ENCODE results near the gene SCD5.

Gene SCD5

DNA sequence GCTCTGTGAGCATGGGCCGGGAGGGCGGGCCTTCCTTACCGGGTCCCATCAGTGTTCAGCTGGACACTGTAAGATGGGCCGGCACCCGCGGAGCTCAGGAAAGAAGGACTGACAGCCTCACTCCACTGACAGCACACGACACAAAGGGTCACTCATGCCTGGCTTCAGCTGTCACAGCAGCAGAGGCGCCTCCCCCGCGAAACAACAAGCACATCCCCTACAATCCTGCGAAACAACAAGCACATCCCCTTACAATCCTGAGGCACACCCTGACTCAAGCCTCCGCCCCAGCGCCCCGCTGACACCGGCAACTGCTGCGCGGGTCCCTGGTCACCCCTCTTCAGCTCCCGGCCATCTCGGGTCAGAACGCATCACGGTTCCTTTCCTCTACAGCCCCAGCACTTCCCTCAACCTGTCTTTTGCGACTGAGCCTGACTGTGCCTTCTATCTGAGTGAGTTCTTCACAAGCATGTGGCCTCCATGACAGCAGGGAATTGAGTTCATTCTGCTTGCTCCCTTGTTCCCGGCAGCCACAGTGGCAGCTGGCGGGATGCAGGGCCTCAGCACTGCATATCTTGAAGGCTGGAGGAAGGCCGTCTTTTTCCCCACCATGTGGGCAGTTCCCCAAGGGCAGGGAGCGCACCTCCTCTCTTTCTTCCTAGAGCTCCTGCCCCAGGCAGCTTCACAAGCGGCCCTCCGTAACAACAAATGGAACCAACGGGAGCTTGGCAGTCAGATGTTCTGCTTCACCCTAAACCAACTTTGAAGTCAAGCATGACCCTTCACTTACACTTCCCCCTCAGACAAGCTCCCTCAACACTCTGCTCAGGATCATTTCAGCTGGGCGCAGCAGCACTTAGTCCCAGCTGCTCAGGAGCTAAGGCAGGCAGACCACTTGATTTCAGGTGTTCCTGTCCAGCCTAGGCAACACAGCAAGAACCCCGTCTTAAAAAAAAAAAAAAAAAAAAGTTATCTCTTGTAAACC is 39.6 kb downstream of the SCD5 start:
- DNase-seq: no peak

GRCh38 chr4:82756061-82756460 is 42.5 kb downstream of the SCD5 start:
- no peak for DNase-seq

GRCh38 chr4:82755650-82756049 is 42.9 kb downstream of the SCD5 start:
- DNase-seq: no peak

DNA sequence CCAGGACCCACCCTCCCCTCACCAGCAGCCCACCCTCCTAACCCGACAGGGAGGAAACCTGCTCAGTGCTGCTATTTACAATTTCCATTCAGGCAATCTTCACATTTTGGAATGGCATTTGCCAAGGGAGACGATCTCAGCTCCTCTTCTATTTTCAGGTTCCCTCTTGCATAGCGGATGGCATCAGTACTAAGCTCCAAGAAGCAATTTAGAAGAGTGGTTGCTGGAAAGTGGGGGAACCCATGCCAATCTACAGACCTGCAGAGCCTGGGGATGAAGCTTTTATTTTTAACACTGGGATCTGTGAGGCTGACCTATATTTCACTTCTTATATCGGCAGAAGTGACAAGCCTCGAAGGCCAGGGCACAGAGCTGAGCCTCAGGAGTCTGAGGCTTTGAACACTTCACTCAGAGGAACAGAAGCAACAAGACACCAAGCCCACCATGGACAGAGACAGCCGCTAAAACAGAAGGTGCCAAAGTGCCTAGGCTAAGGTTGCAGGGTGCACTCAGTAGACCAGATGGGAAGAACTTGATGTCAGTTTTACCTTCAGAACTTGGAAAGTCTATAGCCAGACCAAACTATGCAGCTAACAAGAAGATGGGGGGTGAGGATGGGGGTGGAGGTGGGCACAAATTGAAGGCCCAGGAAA is 44.0 kb downstream of the SCD5 start:
- DNase-seq: no peak

- DNase-seq: no peak
Observed at GRCh38 chr4:82753725-82754410, 44.7 kb downstream of the SCD5 start.

- no peak for DNase-seq
Observed at GRCh38 chr4:82753238-82753637, 45.4 kb downstream of the SCD5 start.

DNA sequence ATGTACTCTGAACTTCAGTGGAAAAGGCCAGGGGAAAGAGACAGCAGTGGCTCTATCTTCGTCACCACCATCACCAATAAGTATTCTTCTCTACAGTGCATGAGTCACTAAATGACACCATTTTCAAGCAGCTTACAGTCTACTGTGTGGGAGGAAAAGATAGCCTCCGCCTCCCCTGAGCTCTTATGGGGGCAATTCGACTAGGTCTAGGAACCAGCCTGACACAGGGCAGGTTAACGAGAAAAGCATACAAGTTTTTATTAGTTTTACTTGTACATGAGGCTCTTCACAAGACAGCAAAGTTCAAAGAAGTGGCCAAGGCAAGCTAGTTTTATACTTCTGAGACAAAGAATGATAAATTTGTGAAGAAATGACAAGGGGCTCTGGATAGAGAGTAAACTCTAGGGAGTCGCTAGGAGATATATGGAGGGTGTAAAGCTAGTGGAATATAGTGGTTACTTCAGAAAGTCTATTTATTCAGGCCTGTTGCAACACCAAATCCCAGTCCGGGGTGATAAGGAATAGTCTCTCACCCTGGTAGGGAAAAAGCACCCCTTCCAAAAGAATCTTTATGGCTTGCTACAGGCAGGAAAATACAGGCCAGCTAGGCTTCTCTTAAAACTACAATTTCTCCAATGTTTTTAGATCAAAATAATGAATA is 49.7 kb downstream of the SCD5 start:
- no peak for DNase-seq

GRCh38 chr4:82747686-82748575 is 50.7 kb downstream of the SCD5 start:
- DNase-seq: no peak

DNA sequence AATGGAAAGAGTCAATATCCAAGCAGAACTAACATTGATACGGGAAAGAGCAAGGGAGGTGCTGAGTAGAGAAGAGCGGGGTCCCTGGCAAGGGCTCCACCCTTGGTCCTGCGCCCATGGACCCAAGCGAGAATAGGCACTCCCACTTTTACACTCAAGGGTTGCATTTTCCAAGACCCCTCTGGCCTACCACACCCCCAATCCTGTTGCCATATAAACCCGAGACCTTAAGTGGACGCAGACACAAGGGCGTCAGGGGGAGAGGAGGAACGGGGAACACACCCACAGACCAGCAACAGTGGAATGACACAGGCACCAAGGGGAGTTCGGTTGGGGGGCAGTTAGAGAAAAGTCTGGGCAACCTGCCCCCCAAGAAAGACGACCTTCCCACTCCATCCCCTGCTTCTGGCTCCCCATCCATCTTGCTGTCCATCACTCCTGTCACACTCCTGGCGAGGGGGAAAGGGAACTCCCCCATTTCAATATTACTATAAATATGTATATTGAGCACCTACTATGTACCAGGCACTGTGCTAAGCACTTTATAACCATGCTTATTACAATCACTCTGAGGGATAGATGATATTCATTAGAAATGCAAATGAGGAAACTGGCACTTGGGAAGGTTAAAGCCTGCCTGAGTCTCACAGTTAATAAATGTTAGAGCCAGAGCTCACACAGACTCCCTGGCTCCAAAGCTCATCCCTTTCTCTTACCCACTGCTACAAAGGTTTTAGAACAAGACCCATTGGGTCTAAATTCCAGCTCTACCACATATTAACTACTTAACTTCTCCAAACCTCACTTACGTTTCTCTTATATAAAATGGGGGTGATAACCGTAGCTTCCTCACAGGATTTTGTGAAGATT is 51.7 kb downstream of the SCD5 start:
- no peak for DNase-seq

- no peak for DNase-seq
Observed at GRCh38 chr4:82745173-82745842, 53.3 kb downstream of the SCD5 start.

- no peak for DNase-seq
Observed at GRCh38 chr4:82744284-82744968, 54.2 kb downstream of the SCD5 start.

GRCh38 chr4:82741188-82741587 is 57.4 kb downstream of the SCD5 start:
- no peak for DNase-seq

DNA sequence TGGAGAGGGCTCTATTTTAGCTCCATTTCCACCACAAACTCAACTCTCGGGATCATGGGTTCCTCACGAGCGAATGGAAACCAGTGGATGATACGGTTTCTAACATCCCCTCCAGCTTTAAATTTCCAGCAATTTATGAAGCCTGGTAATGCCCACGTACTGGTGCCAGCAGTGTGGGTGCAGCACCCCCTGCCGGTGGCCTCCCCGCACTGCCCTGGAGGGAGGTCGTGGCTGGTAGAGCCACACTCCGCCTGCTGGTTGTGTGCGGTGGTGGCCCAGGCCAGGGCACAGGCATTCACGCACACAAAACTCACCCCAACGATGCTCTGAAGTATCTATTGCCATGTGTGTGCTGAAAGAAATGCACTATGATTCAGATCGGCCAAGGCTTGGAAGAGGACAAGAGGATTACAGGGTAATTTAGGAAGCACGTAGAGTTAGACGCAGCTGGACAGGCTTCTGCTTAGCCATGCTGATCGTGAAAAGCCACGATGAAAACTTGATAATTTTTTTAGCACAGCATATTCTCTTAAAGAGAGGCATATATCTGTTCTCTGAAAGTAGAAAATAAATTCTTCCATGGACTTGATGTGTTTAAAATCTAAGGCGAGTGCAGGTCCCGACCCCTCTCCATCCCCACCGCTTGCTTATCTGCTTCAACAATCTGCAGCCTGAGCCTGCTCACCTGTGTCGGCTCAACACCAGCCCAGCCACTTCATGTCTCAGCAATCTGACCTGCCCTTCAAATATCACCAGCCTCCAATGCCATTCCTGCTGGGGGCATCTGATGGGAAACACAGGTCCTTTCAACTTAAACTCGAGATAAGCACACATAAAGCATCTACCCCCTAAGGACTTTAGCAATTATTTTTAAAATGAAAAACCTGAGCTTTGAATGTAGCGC is 59.1 kb downstream of the SCD5 start:
- DNase-seq: peak; percentile 48 to 59

- DNase-seq: no peak
Observed at GRCh38 chr4:82737354-82737753, 61.2 kb downstream of the SCD5 start.

DNA sequence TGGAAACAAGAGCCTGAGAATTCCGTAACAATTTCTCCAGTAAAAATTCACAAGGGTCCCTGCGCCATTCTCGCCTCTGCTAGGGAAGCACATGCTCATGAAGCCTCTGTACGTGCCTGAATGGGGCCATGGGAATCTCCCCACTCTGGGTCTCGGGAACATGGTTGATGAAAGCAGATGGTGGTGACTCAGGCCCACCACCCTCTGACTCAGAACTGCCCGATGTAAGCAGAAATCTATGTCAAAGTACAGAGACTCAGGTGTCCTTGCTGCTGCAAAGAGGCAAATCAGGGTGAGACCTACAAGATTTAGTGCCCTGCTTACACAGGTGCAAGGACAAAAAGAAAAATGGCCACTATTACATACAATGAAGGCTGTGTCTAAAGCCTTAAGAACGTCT is 65.0 kb downstream of the SCD5 start:
- no peak for DNase-seq

DNA sequence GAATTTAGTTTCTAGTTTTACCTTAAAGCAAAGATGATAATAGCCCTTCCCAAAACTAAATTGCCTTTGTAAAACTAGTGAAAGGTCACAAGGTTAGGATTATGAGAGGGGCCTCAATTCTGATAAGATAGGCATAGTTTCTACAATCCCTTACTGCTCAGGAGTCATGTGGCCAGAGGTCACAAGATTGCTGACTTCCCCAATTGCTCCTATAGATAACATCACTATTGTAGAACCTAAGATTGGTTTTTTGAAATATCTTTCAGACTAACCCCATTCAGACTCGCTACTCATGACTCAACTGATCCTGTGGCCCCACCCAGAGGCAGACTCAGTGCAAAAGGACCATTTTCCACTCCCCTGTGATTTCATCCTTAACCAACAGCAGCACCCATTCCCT is 70.3 kb downstream of the SCD5 start:
- no peak for DNase-seq

GRCh38 chr4:82726596-82726995 is 72.0 kb downstream of the SCD5 start:
- DNase-seq: no peak

- peak; percentile 4 to 14 for DNase-seq
Observed at GRCh38 chr4:82721819-82722423, 76.7 kb downstream of the SCD5 start.
